ENCODE results near the gene CNOT6.

Gene CNOT6

GRCh38 chr5:180586204-180586603 is 92.0 kb downstream of the CNOT6 start:
- no peak for DNase-seq

- DNase-seq: no peak
These were observed 92.7 kb downstream of the CNOT6 start for GRCh38 chr5:180586870-180587269.

- no peak for DNase-seq
These were observed 95.8 kb downstream of the CNOT6 start for GRCh38 chr5:180589771-180590542.

- no peak for DNase-seq
These were observed 96.5 kb downstream of the CNOT6 start for GRCh38 chr5:180590543-180591310.

- no peak for DNase-seq
These were observed 97.2 kb downstream of the CNOT6 start, which contains the start of gene SCGB3A1 for GRCh38 chr5:180591311-180591887. TSS of gene SCGB3A1 (minus strand) at chr5:180591499. CDS start at chr5:180591462, 37 bp downstream.

GRCh38 chr5:180592176-180592575 is 98.0 kb downstream of the CNOT6 start:
- DNase-seq: no peak

GRCh38 chr5:180593446-180594206 is 99.4 kb downstream of the CNOT6 start:
- DNase-seq: no peak

- DNase-seq: no peak
These were observed 100.3 kb downstream of the CNOT6 start for GRCh38 chr5:180594311-180595045.

- DNase-seq: no peak
These were observed 100.8 kb downstream of the CNOT6 start for GRCh38 chr5:180595046-180595379.

- no peak for DNase-seq
These were observed 101.4 kb downstream of the CNOT6 start for GRCh38 chr5:180595381-180596114.

GRCh38 chr5:180596115-180596667 is 102.0 kb downstream of the CNOT6 start:
- DNase-seq: no peak

- DNase-seq: no peak
These were observed 102.6 kb downstream of the CNOT6 start for GRCh38 chr5:180596668-180597231.

- no peak for DNase-seq
These were observed 104.1 kb downstream of the CNOT6 start for GRCh38 chr5:180598316-180598701.

GRCh38 chr5:180598797-180599589 is 104.8 kb downstream of the CNOT6 start:
- DNase-seq: no peak

GRCh38 chr5:180599590-180599914 is 105.4 kb downstream of the CNOT6 start:
- DNase-seq: no peak

GRCh38 chr5:180599981-180600553 is 105.9 kb downstream of the CNOT6 start:
- no peak for DNase-seq

- DNase-seq: no peak
These were observed 106.4 kb downstream of the CNOT6 start for GRCh38 chr5:180600554-180601041.

GRCh38 chr5:180601591-180602480 is 107.7 kb downstream of the CNOT6 start:
- no peak for DNase-seq

Data from NCI-H1048 (cell line).